22Rv1 (cell line): ENCODE measurements around the gene SPN.
"Not testable (repeated sequence)": the region's sequence is repeated elsewhere in the genome, so short reads cannot be mapped to it uniquely, and the experiment has no call there.

Experiments
- CTCF ChIP-seq: fragments of 450-650 bp; IDR thresholded peaks from 2 replicates; pipeline ENCODE4 v1.5.1; 2017; ENCODE audit warnings: mild to moderate bottlenecking
- ZFX ChIP-seq: fragments of 450-650 bp; IDR thresholded peaks from 2 replicates; pipeline ENCODE4 v1.6.1; 2017; ENCODE audit warnings: antibody characterized with exemption, borderline replicate concordance

- TF ChIP-seq CTCF, ZFX: not testable (repeated sequence)
Observed at GRCh38 chr16:29695675-29696074, 32.6 kb downstream of the SPN start.
